Stomach (tissue), 9 donors: ENCODE results near the gene ADI1. TPM values are rescaled to one million over a fixed set of nuclear protein-coding genes. Genes with fewer than 3 reads are reported as not detected.

ENCODE experiments used
- DNase-seq, 2 donors: peaks; one replicate each; pipeline versions ENCODE4 v3.0.0 to v3.0.0-alpha.2; 2013 to 2019
- H3K27ac ChIP-seq, 5 donors: fragments of 200-600 bp in 4 of 5; sonication (generic) in 4 of 5; one replicate each; pipeline ENCODE4 v1.5.1; 2013 to 2019; ENCODE audit warnings: mild to moderate bottlenecking in 1 of 5, moderate library complexity in 1 of 5
- H3K27me3 ChIP-seq, 3 donors: fragments of 200-600 bp; sonication (generic); one replicate each; pipeline ENCODE4 v1.5.1; 2017 to 2019; ENCODE audit warnings: mixed run types in 1 of 3
- H3K36me3 ChIP-seq, 4 donors: fragments of 200-600 bp; sonication (generic); 1 replicate in 3 of 4; 2 replicates in 1 of 4; pipeline ENCODE4 v1.5.1; 2016 to 2019
- H3K4me1 ChIP-seq, 4 donors: fragments of 200-600 bp; sonication (generic); one replicate each; pipeline ENCODE4 v1.5.1; 2016 to 2019
- H3K4me3 ChIP-seq, 4 donors: fragments of 200-600 bp; sonication (generic) in 3 of 4; one replicate each; pipeline ENCODE4 v1.5.1; 2016 to 2019; ENCODE audit warnings: mild to moderate bottlenecking in 1 of 4
- H3K9me3 ChIP-seq, 4 donors: fragments of 200-600 bp; sonication (generic); one replicate each; pipeline ENCODE4 v1.5.1; 2016 to 2019
- CTCF ChIP-seq, 7 experiments: fragments of 450-650 bp in 4 of 7; fragments of 200-600 bp in 3 of 7; sonication (generic) in 3 of 7; IDR thresholded peaks; one replicate each; pipeline ENCODE4 v1.5.1; 2016 to 2019; ENCODE audit warnings: antibody characterized with exemption in 7 of 7, control low read depth in 2 of 7, mild to moderate bottlenecking in 1 of 7
- EP300 ChIP-seq: sonication (generic); formaldehyde crosslinking; IDR thresholded peaks from one replicate; pipeline ENCODE4 v1.6.1; 2017; ENCODE audit warnings: antibody characterized with exemption
- POLR2A ChIP-seq, 4 donors: fragments of 450-650 bp; IDR thresholded peaks; one replicate each; pipeline ENCODE4 v1.6.1; 2016; ENCODE audit warnings: antibody characterized with exemption in 4 of 4, control low read depth in 2 of 4, mild to moderate bottlenecking in 1 of 4, moderate library complexity in 1 of 4
- POLR2AphosphoS5 ChIP-seq, 3 donors: sonication (generic); formaldehyde crosslinking; IDR thresholded peaks; one replicate each; pipeline ENCODE4 v1.6.1; 2016; ENCODE audit warnings: antibody characterized with exemption in 3 of 3
- WGBS, 5 donors: extraction: QIAGEN DNeasy Blood & Tissue Kit in 3 of 5; methylation state at CpG; one replicate each; pipeline versions ENCODE4 v1.1.5 to v1.1.7; 2013 to 2018; 5-methylcytosine and 5-hydroxymethylcytosine counted together
- intact Hi-C: fragments of 100-400 bp; cut with DNase I; formaldehyde crosslinking; loops from one replicate; pipeline ENCODE4 v1.15.1; 2023; ENCODE audit warnings: low total_unique reads
- polyA plus RNA-seq, 3 donors: library from polyadenylated mRNA; stranded (reverse); fragments of 200-250 nt; gene quantifications; one replicate each; pipeline ENCODE4 v1.2.3, GENCODE V29; 2013
- total RNA-seq, 5 donors: library from RNA; depleted of rRNA; stranded (reverse); fragments of >200 nt; gene quantifications; one replicate each; pipeline versions ENCODE4 v1.1.0 to v1.2.3, GENCODE V29; 2014 to 2016
- donor health status: healthy with polysubstance abuse.
- donor health status: Bipolar disorder and iron deficiency.
- donor health status: healthy.

Gene ADI1
- total and polyA plus RNA-seq, 8 donors, result 25.1 to 124 (median 67.5) TPM

GRCh38 chr2:3539836-3540235 is 20.5 kb upstream of the ADI1 start:
- no peak for TF ChIP-seq CTCF (IDR thresholded peaks at IDR 0.05)
- no peak for TF ChIP-seq EP300
- TF ChIP-seq POLR2A (IDR thresholded peaks at IDR 0.05), result no peak
- no peak for TF ChIP-seq POLR2AphosphoS5 (IDR thresholded peaks at IDR 0.05)
- 80 to 94% (median 90%) methylated on average over 9 of the region's 9 CpGs for WGBS, 5 donors
- peaks cover 17 to 59% (median 58%) of the 10 kb centered on the region in 4 donors for H3K36me3 ChIP-seq

DNA sequence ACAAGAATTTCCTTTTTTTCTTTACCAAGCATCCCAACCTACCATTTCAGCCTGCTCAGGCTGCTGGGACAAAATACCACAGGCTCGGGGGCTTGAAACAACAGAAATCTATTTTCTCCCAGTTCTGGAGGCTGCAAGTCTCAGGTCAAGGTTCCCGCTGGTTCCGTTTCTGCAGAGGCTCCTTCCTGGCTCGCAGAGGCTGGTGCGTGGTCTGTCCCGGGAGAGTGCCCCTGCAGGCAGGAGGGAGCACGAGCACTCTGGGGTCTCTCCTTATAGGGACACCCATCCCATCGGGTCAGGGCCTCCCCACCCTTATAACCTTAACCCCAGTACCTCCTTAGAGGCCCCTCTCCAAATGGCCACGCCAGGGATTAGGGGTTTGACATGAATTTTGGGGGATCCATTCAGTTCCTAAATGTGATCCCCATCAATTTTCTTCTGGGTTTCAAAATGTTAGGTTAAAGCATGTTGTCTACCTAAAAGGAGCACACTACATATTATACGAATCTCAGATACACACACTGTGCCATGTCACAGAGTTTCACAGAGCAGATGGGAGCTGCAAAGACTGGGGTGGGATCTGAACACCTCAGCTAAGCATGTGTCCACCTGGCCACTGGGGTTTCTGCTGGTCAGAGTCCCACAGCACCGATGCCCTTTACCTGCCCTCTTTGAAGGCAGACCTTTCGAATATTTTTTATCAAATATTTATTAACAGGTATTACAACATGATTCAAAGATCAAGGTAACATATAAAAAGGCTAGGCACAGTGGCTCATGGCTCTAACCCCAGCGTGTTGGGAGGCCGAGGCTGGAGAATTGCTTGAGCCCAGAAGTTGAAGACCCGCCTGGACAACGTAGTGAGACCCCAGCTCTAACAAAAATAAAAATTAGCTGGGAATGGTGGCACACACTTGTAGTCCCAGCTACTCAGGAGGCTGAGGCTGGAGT is 17.6 kb upstream of the ADI1 start:
- TF ChIP-seq EP300, result no peak
- peak in 2 of 7 experiments; percentile 12 to 39 for TF ChIP-seq CTCF (IDR thresholded peaks at IDR 0.05)
- DNase-seq, result peak in 1 of 2 donors; percentile 82

More at GRCh38 chr2:3539836-3540235, 20.5 kb upstream of the ADI1 start:
- H3K9me3 ChIP-seq, result no peaks in the 10 kb centered on the region
- no peak overlapping the region for H3K27ac ChIP-seq
- peaks cover 18 to 25% (median 21%) of the 10 kb centered on the region in 4 donors for H3K4me1 ChIP-seq
- no peaks in the 10 kb centered on the region for H3K27me3 ChIP-seq
- DNase-seq, result no peak
- H3K4me3 ChIP-seq, result no peak overlapping the region
- intact Hi-C loops, result no loop called here

DNA sequence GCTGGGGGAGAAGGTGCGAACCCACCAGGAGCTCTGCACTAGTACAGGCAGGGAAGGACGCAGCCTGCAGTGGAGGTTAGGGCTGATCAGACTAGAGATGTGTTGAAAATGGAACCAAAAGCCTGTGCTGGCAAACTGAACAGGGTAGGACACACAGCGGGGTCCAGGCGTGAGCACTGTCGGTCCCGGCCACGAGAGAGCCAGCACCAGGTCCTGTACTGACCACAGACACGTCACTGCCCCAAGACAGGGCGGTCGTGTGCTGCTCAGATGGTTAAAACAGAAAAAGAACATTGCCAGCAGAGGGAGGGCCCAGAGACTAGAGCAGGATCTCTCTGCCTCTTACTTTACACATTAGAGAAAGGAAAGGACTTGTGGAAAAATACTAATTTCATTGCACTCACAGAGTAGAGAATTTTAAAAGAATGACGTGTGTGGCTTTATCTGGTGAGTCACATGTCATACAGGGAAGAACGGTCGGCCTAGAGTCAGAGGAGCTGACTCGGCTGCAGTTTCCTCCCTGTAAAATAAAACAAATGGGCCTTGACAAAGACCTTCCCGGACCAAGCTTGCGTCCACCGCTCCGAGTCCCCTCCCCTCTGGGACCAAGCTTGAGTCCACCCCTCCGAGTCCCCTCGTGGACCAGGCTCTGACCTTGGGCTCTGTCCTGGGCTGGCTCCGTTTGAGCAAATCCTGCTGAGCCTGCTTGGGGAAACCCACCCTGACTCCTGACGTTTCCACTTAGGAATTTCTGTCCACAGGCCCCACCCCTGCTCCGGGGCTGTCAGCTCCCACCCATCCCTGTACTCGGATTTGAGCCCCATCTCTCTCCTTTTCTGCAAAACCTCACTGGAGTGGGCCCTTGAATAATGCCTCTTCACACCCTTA is 16.7 kb upstream of the ADI1 start:
- WGBS, 5 donors, result 13 to 22% (median 14%) methylated on average over 24 of the region's 24 CpGs
- H3K27ac ChIP-seq, result peak overlapping the region; percentile 89 to 94 (median 91)
- H3K36me3 ChIP-seq, result peaks cover 0 to 30% (median 20%) of the 10 kb centered on the region in 4 donors
- peaks cover 18 to 55% (median 39%) of the 10 kb centered on the region in 4 donors for H3K4me1 ChIP-seq
- DNase-seq, result peak; percentile 55 to 94
- H3K27me3 ChIP-seq, result no peaks in the 10 kb centered on the region
- TF ChIP-seq POLR2AphosphoS5 (IDR thresholded peaks at IDR 0.05) (peak; percentile 19 to 49 (median 38)), EP300 (no peak)
- intact Hi-C loops, result no loop called here
- no peaks in the 10 kb centered on the region for H3K9me3 ChIP-seq
- peak overlapping the region; percentile 26 to 40 (median 28) for H3K4me3 ChIP-seq

More for the DNA sequence above, 17.6 kb upstream of the ADI1 start:
- Histone ChIP-seq H3K9me3 (no peaks in the 10 kb centered on the region), H3K4me3 (peak overlapping the region; percentile 26 to 40 (median 28)), H3K27me3 (no peaks in the 10 kb centered on the region), H3K27ac (peak overlapping the region; percentile 89 to 94 (median 91)), H3K4me1 (peaks cover 18 to 53% (median 35%) of the 10 kb centered on the region in 4 donors), H3K36me3 (peaks cover 5 to 31% (median 30%) of the 10 kb centered on the region in 4 donors)
- intact Hi-C loops, result no loop called here
- 63 to 67% (median 65%) methylated on average over 15 to 16 of the region's 16 CpGs for WGBS, 5 donors

DNA sequence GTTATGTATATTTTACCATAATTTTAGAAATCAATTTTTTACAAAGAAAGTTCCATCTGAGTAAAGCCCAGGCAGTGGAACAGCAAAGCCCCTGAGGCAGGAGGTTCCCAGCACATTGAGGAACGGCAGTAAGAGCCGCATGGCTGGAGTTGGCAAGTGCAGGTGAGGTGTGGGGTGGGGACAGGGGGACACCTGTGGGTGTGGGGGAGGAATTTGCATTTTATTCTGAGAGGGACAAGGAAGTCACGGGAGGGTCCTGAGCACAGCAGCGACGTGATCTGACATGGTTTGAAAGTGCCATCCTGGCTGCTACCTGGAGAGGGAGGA is 16.1 kb upstream of the ADI1 start:
- H3K27me3 ChIP-seq, result no peaks in the 10 kb centered on the region
- peaks cover 18 to 55% (median 39%) of the 10 kb centered on the region in 4 donors for H3K4me1 ChIP-seq
- H3K4me3 ChIP-seq, result peak overlapping the region; percentile 26 to 40 (median 28)
- intact Hi-C loops, result no loop called here
- peaks cover 0 to 24% (median 14%) of the 10 kb centered on the region in 4 donors for H3K36me3 ChIP-seq
- no peak for TF ChIP-seq POLR2AphosphoS5 (IDR thresholded peaks at IDR 0.05)
- TF ChIP-seq EP300, result no peak
- no peak for TF ChIP-seq POLR2A (IDR thresholded peaks at IDR 0.05)
- TF ChIP-seq CTCF (IDR thresholded peaks at IDR 0.05), result no peak
- peak overlapping the region; percentile 89 to 94 (median 91) for H3K27ac ChIP-seq
- DNase-seq, result no peak
- H3K9me3 ChIP-seq, result no peaks in the 10 kb centered on the region
- WGBS, 5 donors, result 41 to 70% (median 48%) methylated on average over 5 of the region's 5 CpGs
